ENCODE data around the gene IFT88. TPM values are rescaled to one million over a fixed set of nuclear protein-coding genes. Genes with fewer than 3 reads are reported as not detected.

Gene IFT88
- total and polyA plus RNA-seq, 4 donors, result 7.1 to 18.7 (median 10.5) TPM

GRCh38 chr13:20717581-20718542 is 150.9 kb downstream of the IFT88 start:
- Histone ChIP-seq H3K36me3 (ENCODE audit: control insufficient read depth in 4 of 4, insufficient read depth in 3 of 4, low read depth in 1 of 4, low read length in 3 of 4) (no peaks in the 10 kb centered on the region), H3K4me1 (ENCODE audit: control insufficient read depth in 4 of 4, insufficient read depth in 4 of 4, low read length in 3 of 4) (peaks cover under 1 to 8% (median 6%) of the 10 kb centered on the region in 4 donors), H3K9me3 (ENCODE audit: control insufficient read depth in 4 of 4, low read length in 3 of 4) (no peaks in the 10 kb centered on the region), H3K27me3 (ENCODE audit: control insufficient read depth in 4 of 4, insufficient read depth in 4 of 4, low read length in 3 of 4) (peaks cover 0 to 5% (median 0%) of the 10 kb centered on the region in 4 donors), H3K4me3 (ENCODE audit: low read depth in 1 of 3, low read length in 3 of 3) (no peak overlapping the region), H3K9ac (ENCODE audit: low read depth in 1 of 2, low read length in 2 of 2) (no peak overlapping the region), H3K27ac (ENCODE audit: low read depth in 1 of 2, low read length in 2 of 2) (no peak overlapping the region)
- no peak for TF ChIP-seq YY1 (IDR thresholded peaks at IDR 0.05)
- DNase-seq (ENCODE audit: low spot score), result no peak
- WGBS, result 89% methylated on average over 44 of the region's 44 CpGs

- WGBS, result 86% methylated on average over 12 of the region's 12 CpGs
- no peak overlapping the region for H3K9ac ChIP-seq (ENCODE audit: low read depth in 1 of 2, low read length in 2 of 2)
These were observed 152.1 kb downstream of the IFT88 start for GRCh38 chr13:20718958-20719566.

More at GRCh38 chr13:20718958-20719566, 152.1 kb downstream of the IFT88 start:
- H3K4me3 ChIP-seq (ENCODE audit: low read depth in 1 of 3, low read length in 3 of 3), result no peak overlapping the region
- H3K4me1 ChIP-seq (ENCODE audit: control insufficient read depth in 4 of 4, insufficient read depth in 4 of 4, low read length in 3 of 4), result peaks cover 0 to 6% (median 4%) of the 10 kb centered on the region in 4 donors
- H3K27ac ChIP-seq (ENCODE audit: low read depth in 1 of 2, low read length in 2 of 2), result no peak overlapping the region
- no peaks in the 10 kb centered on the region for H3K36me3 ChIP-seq (ENCODE audit: control insufficient read depth in 4 of 4, insufficient read depth in 3 of 4, low read depth in 1 of 4, low read length in 3 of 4)
- no peaks in the 10 kb centered on the region for H3K9me3 ChIP-seq (ENCODE audit: control insufficient read depth in 4 of 4, low read length in 3 of 4)
- H3K27me3 ChIP-seq (ENCODE audit: control insufficient read depth in 4 of 4, insufficient read depth in 4 of 4, low read length in 3 of 4), result peaks cover 0 to 5% (median 0%) of the 10 kb centered on the region in 4 donors
- TF ChIP-seq YY1 (IDR thresholded peaks at IDR 0.05), result no peak
- no peak for TF ChIP-seq NR2F2 (IDR thresholded peaks at IDR 0.05)
- TF ChIP-seq TAF1 (conservative IDR thresholded peaks at IDR 0.05), result no peak
- TF ChIP-seq MAX (IDR thresholded peaks at IDR 0.05), result no peak
- TF ChIP-seq REST (IDR thresholded peaks at IDR 0.05), result no peak
- TF ChIP-seq HNF4G (IDR thresholded peaks at IDR 0.05), result no peak
- TF ChIP-seq EGR1 (IDR thresholded peaks at IDR 0.05; ENCODE audit: low read depth in 2 of 2), result no peak
- no peak for TF ChIP-seq GABPA (IDR thresholded peaks at IDR 0.05 in 1 of 2, conservative IDR thresholded peaks at IDR 0.05 in 1 of 2)
- no peak for TF ChIP-seq FOXA1 (IDR thresholded peaks at IDR 0.05)
- TF ChIP-seq CTCF (IDR thresholded peaks at IDR 0.05; ENCODE audit: low read depth, low read length, missing input control), result no peak
- TF ChIP-seq SP1 (IDR thresholded peaks at IDR 0.05), result no peak
- no peak for TF ChIP-seq ATF3 (IDR thresholded peaks at IDR 0.05)
- DNase-seq (ENCODE audit: low spot score), result no peak

Data from liver (tissue), 9 donors.